T-helper 1 cell treated with Interleukin-12 subunit alpha and Interleukin-12 subunit beta and Interleukin-4 antibody, amounts not matched to agents 30 ng/mL and 1 ng/mL, for 36 hours (primary cell): ENCODE measurements around the gene ICAM3. TPM values are rescaled to one million over a fixed set of nuclear protein-coding genes. Genes with fewer than 3 reads are reported as not detected.

Source experiments
- intact Hi-C: fragments of 100-400 bp; cut with micrococcal nuclease; formaldehyde crosslinking; loops from one replicate; pipeline ENCODE4 v1.15.1; 2024
- total RNA-seq: library from RNA; stranded (reverse); gene quantifications from 2 replicates; pipeline ENCODE4 v1.2.3, GENCODE V29; 2022

Gene ICAM3
- total RNA-seq, 1 donor from 2014 or later = 190 TPM

- intact Hi-C loops = loop anchor here (2.0 kb wide), 1 partner anchor 14 kb away; the partner anchor contains the start of gene ICAM3
Measured at GRCh38 chr19:10352764-10353671, 13.6 kb upstream of the ICAM3 start.

GRCh38 chr19:10346509-10346908 is 7.1 kb upstream of the ICAM3 start:
- intact Hi-C loops = no loop called here

DNA sequence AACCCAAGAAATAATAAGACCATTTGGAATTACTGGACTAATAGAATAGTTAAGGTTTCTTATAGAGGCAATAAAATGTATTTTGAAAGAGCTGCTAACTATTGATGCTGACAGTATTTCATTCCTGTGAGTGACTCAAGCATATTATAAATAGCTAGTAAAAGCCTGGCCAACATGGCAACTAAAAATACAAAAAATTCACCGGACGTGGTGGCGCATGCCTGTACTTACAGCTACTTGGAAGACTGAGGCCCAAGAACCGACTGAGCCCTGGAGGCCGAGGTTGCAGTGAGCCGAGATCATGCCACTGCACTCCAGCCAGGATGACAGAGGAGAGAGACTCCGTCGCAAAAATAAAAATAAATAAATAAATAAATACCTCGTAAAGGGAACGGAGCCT is 5.4 kb upstream of the ICAM3 start:
- intact Hi-C loops = no loop called here

DNA sequence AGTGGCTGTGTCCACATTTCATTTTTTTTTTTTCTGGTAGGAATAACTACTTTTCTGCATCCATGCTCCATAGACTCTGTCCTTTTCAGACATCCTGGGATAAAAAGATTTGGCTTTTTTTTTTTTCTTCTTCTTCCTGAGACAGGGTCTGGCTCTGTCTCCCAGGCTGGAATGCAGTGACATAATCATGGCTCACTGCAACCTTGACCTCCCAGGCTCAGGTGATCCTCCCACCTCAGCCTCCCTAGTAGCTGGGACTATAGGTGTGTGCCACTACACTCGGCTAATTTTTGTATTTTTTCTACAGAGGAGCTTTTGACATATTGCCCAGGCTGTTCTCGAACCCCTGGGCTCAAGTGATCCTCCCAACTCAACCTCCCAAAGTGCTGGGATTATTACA is 4.1 kb upstream of the ICAM3 start:
- intact Hi-C loops = no loop called here

GRCh38 chr19:10339977-10340376 is 553 bp upstream of the ICAM3 start:
- intact Hi-C loops = loop anchor here (2.0 to 10.0 kb wide), 2 partner anchors 13 to 545 kb away; no protein-coding TSS in a partner anchor

DNA sequence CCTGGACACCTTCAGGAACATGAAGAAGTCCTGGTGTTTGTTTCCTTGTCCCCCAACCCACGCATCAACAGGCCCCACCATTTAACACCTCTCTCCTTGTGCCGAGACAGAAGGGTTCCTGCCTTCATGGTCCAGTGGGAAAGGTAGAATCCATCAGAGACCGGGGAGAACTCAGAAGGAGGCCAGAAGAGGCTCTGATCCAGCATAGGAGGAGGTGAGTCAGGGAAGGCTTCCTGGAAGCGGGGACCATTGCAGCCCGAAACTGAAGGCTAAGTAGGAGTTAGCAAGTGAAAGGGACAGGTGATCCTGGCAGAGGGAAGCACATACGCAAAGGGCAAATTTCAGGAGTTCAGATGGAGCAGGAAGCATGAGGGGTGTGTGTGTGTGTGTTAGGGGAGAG is 484 bp downstream of the ICAM3 start:
- intact Hi-C loops = loop anchor here (2.0 to 10.0 kb wide), 2 partner anchors 14 to 544 kb away; no protein-coding TSS in a partner anchor

GRCh38 chr19:10336725-10337124 is 2.7 kb downstream of the ICAM3 start:
- intact Hi-C loops = loop anchor here (10.0 kb wide), 1 partner anchor 542 kb away; no protein-coding TSS in a partner anchor

- intact Hi-C loops = loop anchor here (10.0 kb wide), 1 partner anchor 541 kb away; no protein-coding TSS in a partner anchor
Measured at GRCh38 chr19:10335352-10335985, 4.0 kb downstream of the ICAM3 start.

GRCh38 chr19:10334588-10335351 is 4.7 kb downstream of the ICAM3 start:
- intact Hi-C loops = loop anchor here (5.0 to 10.0 kb wide), 2 partner anchors 517 to 540 kb away; partner anchors contain the start of gene FBXL12

- intact Hi-C loops = loop anchor here (1.0 to 10.0 kb wide), 16 partner anchors 18 to 1101 kb away; partner anchors contain the start of genes CDC37, FBXL12, FDX2 and ICAM1
Measured at GRCh38 chr19:10333758-10334587, 5.5 kb downstream of the ICAM3 start.

DNA sequence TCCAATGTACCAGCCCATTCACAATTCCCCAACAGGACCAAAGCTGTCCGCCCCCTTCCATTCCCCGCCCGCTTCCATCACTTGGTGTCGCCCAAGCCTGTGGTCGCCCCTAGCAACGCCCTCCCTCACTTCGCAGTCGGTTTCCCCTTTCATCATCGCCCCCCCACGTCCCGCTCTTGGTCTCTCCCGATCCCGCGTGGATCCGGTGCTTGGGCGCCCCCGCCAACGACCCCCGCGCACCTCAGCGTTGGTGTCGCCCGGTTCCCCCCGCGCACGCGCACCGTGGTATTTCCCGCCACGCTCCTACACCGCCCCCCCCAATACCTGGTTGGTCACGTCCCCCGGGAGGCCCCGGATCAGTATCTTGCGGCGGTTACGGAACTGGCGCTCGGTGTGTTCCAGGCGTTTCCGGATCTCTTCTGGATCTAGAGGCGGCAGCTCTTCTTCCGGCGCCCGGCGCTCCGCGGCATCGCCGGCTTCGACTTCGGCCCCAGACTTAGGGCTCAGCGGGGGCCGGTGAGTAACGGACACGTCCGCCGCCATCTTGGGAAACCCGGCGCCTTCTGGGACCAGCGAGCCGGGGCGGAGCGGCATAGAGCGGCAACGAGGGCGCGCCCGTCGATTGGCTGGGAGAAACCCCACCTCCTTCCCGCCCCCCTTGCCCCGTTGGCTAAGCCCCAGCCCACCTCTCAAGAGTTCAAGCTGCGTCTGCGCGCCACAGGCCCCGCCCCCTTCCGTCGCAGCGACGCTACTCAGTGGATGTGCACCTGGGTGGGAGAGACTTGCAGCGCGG is 6.3 kb downstream of the ICAM3 start, which contains the start of gene RAVER1:
RAVER1 (minus strand) TSS at position 565 of the 793 bp plus-strand sequence; CDS start at position 543, 22 bp downstream.
- intact Hi-C loops = loop anchor here (1.0 to 10.0 kb wide), 16 partner anchors 17 to 1102 kb away; partner anchors contain the start of genes CDC37, FBXL12, FDX2 and ICAM1

DNA sequence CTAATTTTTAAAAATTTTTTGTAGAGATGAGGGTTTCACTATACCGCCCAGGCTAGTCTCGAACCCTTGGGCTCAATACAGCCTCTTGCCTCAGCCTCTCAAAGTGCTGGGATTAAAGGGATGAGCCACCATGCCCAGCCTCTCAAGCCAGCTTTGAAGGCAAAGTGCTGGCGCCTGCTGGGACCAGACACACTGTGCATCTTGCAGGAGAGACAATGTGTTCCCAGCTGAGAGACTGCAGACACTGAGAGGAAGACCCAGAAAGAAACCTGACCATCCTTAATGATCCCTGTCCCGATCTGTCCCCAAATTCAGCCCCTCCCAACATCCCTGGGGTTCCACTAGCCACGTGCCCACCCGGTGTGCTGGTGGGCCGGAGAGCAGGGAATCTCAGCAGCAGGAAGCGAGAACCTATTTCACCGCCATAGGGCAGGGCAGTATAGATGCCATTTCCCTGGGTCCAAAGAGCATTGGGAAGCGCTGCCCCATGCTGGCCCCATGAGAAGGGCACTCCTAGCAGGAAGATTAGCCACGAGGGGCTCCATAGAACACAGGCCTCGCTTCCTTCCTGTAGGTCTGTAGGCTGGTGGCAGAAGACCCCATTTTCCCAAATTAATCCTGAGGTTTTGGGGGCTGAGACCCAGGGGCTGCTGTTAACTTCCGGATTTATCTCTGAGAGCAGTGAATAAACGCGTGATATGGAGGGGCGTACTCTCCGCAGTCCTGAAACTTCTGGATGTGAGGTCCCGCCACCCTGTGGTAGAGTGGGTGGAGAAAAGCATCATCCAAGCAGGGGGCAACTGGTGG is 7.1 kb downstream of the ICAM3 start:
- intact Hi-C loops = loop anchor here (2.0 to 10.0 kb wide), 3 partner anchors 46 to 538 kb away; partner anchors contain the start of genes FBXL12 and ICAM4

DNA sequence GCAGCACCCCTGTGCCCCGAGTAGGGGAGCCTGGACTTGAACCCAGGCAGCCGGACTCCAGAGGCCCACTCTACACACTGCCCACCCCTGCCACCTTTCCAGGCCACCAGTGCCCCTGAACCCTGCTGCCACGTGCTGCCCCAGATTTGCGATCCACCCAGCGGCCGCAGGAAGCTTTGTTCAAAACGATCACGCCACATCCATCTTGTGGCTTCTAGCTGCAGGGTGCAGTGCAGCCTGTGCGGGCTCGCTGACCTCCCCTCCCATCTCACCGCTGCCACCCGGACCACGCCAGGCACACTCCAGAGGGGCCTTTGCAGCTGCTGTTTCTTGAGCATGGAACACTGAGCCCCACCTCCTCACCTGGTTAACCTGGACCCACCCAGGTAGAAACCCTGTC is 9.9 kb downstream of the ICAM3 start:
- intact Hi-C loops = no loop called here

GRCh38 chr19:10328558-10329429 is 10.6 kb downstream of the ICAM3 start:
- intact Hi-C loops = no loop called here

GRCh38 chr19:10327793-10328192 is 11.6 kb downstream of the ICAM3 start:
- intact Hi-C loops = no loop called here

DNA sequence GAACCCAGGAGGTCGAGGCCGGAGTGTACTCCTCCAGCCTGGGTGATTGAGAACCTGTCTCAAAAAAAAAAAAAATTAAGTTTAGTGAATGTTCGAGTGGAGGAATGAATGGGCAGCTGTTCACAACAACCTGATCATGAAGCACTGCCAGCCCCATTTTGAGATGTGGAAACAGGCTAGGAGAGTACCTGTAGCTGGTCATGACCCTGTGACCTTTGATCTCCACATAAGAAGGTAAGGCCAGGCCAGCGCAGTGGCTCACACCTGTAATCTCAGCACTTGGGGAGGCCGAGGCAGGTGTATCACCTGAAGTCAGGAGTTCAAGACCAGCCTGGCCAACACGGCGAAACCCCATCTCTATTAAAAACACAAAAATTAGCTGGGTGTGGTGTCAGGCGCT is 13.7 kb downstream of the ICAM3 start:
- intact Hi-C loops = no loop called here
